ENCODE results near the gene MYMX.

Gene MYMX

GRCh38 chr6:44232676-44233566, 16.2 kb downstream of the MYMX start:
- no peak for DNase-seq (ENCODE audit: low read depth)

GRCh38 chr6:44233567-44234100, 16.9 kb downstream of the MYMX start:
- no peak for DNase-seq (ENCODE audit: low read depth)

GRCh38 chr6:44234101-44235025, 17.6 kb downstream of the MYMX start:
- DNase-seq (ENCODE audit: low read depth): no peak

GRCh38 chr6:44235269-44235668, 18.5 kb downstream of the MYMX start:
- DNase-seq (ENCODE audit: low read depth): no peak

GRCh38 chr6:44235891-44236516, 19.3 kb downstream of the MYMX start:
- no peak for DNase-seq (ENCODE audit: low read depth)

- DNase-seq (ENCODE audit: low read depth): peak; percentile 59
These were observed 20.5 kb downstream of the MYMX start for GRCh38 chr6:44237021-44237812.

GRCh38 chr6:44237813-44238433, 21.2 kb downstream of the MYMX start:
- DNase-seq (ENCODE audit: low read depth): peak; percentile 62

GRCh38 chr6:44238687-44239350, 22.1 kb downstream of the MYMX start:
- no peak for DNase-seq (ENCODE audit: low read depth)

- DNase-seq (ENCODE audit: low read depth): no peak
These were observed 26.6 kb downstream of the MYMX start for GRCh38 chr6:44243345-44243744.

GRCh38 chr6:44245391-44245911, 28.7 kb downstream of the MYMX start:
- DNase-seq (ENCODE audit: low read depth): no peak

- DNase-seq (ENCODE audit: low read depth): peak; percentile 71
These were observed 29.4 kb downstream of the MYMX start for GRCh38 chr6:44245912-44246662.

- DNase-seq (ENCODE audit: low read depth): peak; percentile 92
These were observed 30.1 kb downstream of the MYMX start, which contains the start of gene HSP90AB1 for GRCh38 chr6:44246663-44247337. Gene HSP90AB1 (plus strand): TSS chr6:44247101. CDS start chr6:44248630, 1,529 bp downstream.

GRCh38 chr6:44247338-44248302, 30.9 kb downstream of the MYMX start:
- DNase-seq (ENCODE audit: low read depth): peak; percentile 86

- DNase-seq (ENCODE audit: low read depth): no peak
These were observed 31.9 kb downstream of the MYMX start for GRCh38 chr6:44248579-44248978.

GRCh38 chr6:44249082-44249748, 32.5 kb downstream of the MYMX start:
- no peak for DNase-seq (ENCODE audit: low read depth)

GRCh38 chr6:44250067-44250717, 33.5 kb downstream of the MYMX start:
- no peak for DNase-seq (ENCODE audit: low read depth)
